ENCODE results near the gene CIB4.

The CIB4 gene

DNA sequence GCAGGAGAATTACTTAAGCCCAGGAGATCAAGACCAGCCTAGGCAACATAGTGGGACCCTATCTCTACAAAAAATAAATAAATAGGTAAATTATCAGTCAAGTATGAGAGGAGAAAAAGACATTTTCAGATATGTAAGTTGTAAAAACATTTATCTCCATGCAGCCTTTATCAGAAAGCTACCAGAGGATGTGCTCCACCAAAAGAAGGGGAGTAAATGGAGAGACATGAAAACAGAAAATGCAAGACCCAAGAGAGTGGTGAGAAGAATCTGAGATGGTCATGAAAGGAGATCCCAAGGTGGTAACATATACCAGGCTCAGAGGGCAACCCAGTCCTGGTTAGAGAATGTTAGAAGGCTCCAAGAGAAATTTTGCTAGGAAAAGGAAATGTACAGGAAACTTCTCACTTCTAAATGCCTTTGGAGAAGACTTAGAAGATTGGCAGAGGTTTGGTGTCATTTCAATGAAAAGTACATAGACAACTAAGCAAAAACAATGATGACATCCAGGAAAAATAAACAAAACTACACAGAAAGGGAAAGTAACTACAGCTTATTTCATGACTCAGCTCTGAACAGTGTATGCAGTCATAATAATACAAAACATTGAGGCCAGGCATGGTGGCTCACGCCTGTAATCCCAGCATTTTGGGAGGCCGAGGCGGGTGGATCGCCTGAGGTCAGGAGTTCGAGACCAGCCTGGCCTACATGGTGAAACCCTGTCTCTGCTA is 19.5 kb downstream of the CIB4 start:
- no peak for DNase-seq (ENCODE audit: low read depth)

DNA sequence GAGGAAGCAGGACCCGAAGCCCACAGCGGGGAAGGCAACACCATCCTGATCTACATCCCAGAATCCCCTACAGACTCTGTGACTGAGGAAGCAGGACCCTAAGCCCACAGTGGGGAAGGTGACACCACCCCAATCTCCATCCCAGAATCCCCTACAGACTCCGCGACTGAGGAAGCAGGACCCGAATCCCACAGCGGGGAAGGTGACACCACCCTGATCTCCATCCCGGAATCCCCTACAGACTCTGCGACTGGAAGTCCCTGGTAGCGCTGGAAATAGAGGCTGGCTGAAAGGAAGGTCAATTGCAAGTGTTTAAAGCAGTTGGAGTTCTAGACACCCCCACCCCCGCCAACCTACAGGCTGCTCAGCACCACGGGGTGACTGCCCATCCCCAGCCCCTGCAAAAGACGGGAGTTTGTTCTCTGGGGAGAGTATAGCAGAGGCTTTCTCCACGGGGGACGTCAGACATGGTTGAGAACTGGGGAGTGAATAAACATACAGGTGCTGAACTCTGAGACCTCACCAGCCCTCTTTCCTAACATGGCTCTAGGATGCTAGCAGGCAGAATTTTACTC is 21.0 kb downstream of the CIB4 start:
- DNase-seq (ENCODE audit: low read depth), result no peak

DNA sequence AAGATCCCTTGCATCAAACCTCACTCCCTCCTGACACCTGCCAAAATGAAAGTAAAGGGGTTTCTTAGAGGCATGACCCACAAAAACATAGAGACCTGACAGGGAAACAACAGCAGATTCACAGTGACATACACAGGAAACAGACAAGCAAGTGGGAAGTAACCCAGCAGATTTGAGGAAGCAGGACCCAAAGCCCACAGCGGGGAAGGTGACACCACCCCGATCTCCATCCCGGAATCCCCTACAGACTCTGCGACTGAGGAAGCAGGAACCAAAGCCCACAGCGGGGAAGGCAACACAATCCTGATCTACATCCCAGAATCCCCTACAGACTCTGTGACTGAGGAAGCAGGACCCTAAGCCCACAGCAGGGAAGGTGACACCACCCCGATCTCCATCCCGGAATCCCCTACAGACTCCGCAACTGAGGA is 21.6 kb downstream of the CIB4 start:
- no peak for DNase-seq (ENCODE audit: low read depth)

GRCh38 chr2:26619096-26619495 is 22.1 kb downstream of the CIB4 start:
- no peak for DNase-seq (ENCODE audit: low read depth)

DNA sequence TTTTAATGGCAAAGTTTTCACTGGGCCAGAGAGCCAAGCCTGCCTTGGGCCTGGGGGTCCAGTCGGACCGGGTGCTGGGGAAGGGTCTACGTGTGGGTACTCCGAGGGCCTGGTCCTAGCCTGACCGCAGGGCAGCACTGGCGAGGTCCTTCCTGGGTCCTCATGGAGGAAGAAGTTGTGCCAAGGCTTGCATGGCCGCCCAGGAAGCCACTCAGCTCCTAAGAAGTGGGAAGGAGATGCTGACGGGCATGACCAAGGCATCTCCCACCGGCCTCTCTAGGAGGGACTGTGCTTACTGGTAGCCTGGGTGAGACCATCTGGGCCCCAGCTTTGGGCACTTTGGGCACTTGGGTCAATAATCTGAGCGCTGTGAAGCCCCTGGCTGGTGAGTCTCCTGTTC is 22.6 kb downstream of the CIB4 start:
- no peak for DNase-seq (ENCODE audit: low read depth)

DNA sequence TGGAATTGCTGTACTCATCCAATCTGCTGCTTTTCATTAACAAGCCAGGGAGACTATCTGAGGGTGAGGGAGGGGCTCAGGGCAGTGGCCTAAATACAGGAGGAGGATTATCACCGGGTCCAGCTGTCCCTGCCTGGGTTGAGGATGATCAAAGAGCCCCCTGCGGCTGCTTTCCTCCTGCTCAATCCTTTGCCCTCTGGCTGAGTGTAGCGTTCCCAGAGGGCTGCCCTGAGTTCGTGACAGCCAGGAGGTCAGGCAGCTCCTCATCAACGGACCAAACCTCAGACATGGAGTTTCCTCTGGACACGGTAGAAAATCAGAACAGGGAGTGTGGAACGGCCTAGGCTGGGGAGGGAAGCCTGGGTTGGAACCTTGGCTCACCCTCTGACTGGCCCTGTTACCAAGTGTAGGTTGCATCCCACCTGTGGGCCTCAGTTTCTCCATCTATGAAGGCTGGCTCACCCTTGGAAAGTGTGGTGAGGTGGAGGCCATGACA is 23.5 kb downstream of the CIB4 start:
- DNase-seq (ENCODE audit: low read depth), result no peak

GRCh38 chr2:26616706-26617587 is 24.2 kb downstream of the CIB4 start:
- DNase-seq (ENCODE audit: low read depth), result no peak

DNA sequence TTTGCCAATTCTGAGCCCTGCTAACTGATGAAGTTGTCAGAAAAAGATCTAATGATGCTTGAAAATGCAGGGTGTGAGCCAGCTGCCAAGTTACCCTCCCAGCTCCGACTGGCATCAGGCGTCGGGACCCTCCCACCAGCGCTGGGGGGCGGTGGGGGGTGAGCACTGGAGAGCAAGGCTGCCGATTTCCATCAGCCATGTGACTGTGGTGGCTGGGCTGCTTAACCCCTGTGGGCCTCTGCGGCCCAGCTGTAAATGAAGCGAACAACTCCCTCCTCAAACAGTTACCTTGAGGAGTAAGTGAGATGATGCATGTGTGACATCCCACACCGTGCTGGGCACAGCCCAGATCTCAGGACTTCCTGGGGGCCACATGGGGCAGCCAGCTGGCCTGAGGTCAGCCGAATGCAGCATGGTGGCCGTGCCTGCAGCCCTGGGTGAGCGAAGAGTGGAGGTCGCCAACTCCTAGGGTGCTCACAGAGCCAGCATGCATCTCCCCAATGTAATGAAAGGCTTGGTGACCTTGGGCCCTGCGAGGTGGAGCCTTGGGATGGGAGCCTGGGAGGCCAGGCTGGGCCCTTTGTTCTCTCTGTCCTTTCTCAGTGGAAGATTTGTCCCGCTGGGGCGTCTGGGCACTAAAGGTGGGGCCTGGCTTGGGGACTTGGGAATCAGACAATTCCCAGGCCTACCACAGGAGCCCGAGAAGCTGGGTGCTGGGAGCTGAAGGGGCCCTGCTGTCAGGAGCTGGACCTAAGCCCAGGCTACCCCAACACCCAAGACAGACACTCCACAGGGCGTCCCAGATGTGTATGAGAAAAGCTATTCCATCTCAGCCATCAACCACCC is 25.1 kb downstream of the CIB4 start:
- DNase-seq (ENCODE audit: low read depth), result no peak

GRCh38 chr2:26615336-26615859 is 25.8 kb downstream of the CIB4 start:
- no peak for DNase-seq (ENCODE audit: low read depth)

DNA sequence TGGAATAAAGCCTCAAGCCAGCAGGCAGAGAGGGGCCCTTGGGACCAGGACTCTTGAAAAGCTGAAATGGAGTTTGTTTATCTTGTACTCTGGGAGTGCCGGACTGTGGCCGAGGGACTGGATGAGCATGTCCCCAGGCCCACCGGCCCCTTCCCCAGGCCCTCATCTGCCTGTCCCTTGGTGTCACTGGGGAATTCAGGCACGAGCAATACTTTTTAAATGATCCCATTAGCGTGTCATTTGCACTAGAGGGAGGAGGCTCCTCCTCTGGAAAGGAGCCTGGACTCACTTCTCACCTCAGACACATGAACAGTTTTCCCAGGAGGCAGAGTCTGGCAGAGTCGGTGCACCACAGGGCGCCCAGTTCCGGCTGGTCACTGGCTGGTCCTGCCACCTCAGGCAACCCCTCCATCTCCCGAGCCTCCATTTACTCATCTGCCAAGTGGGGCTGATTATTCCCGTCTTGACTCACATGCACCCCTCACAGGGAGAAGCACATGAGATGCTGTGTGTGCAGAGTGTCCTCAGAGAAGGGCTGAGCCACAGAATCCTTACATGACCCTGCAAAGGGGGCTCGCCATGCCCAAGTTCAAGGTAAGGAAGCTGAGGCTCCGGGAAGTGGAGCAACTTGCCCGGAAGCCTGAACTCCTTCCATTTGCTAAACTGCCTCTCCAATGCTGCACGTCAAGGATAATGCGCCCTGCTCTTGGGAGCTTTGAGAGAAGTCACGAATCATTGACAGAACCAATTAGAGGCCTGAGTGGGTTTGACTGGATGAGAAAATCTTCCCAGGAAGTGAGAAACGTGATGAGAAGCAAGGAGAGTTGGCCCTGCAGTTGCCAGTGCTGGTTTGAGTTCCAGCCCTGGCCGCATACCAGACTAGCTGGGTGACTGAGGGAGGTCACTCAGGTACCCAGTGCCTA is 26.7 kb downstream of the CIB4 start:
- no peak for DNase-seq (ENCODE audit: low read depth)

DNA sequence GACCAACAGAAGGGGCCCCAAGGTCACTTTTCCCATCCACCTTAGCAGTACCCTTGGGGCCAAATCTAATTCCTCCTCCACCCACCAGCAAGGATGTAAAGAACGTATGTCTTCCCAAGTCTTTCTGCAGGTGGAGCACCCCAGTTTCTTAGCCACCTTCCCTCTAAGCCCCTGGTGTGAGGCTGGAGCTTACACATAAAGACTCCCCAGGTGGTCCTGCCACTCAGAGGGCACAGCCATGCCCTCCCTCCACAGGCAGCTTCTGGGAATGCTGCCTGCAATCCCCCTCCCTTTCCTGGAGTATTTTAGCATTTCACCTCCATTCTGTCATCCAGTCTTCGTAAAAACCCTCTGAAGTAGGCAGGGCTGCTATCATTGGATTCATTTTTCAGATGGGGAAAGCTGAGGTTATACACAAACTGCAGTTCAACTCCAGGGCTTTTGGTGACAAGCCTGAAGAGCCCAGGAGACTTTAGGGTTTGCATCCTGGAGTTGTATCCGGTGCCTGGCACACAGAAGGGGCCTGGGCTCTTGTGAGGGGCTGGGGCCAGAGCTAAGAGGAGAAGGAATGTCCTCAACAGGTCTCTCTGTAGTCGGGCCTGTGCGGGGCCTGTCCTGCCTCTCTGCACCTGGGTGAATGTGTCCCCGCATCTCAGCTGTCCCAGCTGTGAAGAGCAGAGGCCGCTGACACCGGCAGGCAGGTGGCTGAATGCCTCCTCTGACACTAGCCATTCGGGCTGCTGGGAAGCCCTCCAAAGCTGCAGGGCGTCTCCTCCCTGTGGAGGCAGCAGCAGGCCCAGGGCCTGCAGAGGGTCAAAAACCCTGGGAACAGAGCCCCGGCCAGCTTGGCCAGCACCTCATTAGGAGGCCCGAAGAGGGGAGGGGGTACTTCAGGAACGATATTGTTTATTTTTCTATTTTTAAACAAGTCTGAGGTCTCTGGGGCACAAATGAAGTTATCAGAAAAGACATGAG is 27.6 kb downstream of the CIB4 start:
- no peak for DNase-seq (ENCODE audit: low read depth)

GRCh38 chr2:26612522-26613240 is 28.5 kb downstream of the CIB4 start:
- no peak for DNase-seq (ENCODE audit: low read depth)

- DNase-seq (ENCODE audit: low read depth), result no peak
Measured at GRCh38 chr2:26612034-26612433, 29.1 kb downstream of the CIB4 start.

DNA sequence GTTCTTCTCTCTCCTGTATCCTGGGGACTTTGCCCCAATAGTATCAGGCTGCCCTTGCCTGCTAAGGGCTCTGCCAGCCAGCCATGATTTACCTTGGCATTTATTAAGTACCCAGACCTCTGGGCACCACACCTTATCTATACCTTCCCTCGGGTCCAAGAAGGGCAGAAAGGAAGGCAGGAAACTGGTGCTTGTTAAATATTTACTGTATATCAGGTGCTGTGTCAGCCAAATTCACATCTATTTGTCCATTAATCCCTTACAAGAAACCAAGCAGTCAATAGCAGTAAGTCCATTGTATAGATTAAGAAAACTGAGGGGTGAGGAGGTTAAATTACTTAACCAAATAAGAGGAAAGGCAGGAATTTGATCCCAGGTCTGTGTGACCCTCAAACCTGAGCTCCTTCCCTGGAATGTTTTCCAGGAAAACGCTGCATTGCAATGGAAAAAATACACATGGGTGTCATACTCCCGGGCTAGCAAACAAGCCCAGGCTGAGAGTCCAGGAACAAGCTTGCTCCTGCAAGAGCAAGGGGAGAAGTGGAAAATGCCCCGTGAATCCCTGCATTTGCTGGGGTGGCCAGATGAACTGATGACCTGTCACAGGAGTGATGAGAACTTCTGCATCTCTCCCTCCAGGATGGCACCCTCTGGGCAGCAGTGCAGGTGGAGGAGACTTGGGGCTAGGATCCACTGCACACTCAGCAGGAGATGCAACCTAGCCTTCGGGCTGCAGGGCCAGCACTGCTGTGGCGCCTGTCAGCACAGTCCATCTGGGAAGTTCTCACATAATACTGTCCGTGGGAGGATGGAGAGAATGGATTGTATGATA is 30.4 kb downstream of the CIB4 start:
- DNase-seq (ENCODE audit: low read depth), result no peak

- no peak for DNase-seq (ENCODE audit: low read depth)
Measured at GRCh38 chr2:26609839-26610277, 31.3 kb downstream of the CIB4 start.

GRCh38 chr2:26609205-26609631 is 31.9 kb downstream of the CIB4 start:
- DNase-seq (ENCODE audit: low read depth), result no peak

GRCh38 chr2:26608557-26608956 is 32.6 kb downstream of the CIB4 start:
- DNase-seq (ENCODE audit: low read depth), result no peak

DNA sequence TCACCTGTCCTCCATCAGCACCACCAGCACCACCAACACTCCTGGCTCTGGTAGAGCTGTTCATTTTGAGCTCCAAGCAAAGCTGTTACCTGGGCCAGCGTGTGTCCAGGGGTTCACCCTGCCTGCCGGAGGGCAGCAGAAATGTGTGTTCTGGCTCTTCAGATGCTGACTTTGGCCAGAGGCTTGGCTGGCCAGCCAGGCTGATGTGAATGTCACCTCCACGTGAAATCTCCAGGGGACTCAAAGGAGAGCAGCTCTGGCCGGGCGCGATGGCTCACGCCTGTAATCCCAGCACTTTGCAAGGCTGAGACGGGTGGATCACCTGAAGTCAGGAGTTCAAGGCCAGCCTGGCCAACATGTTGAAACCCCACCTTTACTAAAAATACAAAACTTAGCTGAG is 33.5 kb downstream of the CIB4 start:
- DNase-seq (ENCODE audit: low read depth), result no peak

All from stimulated activated CD8-positive, alpha-beta memory T cell treated with anti-CD3 and anti-CD28 coated beads, Interleukin-12 subunit alpha, Interleukin-12 subunit beta, amount 100 ng/mL, for 4 hours (primary cell).